ENCODE results near the gene SIKE1. TPM values are rescaled to one million over a fixed set of nuclear protein-coding genes. Genes with fewer than 3 reads are reported as not detected.

SIKE1 gene
- total RNA-seq (2022; extraction: Qiagen RNA extraction; ENCODE audit: low read depth) = 10.3 to 21.3 TPM (median 16.0 TPM) in 5 replicates

GRCh38 chr1:114780344-114781226, at the start of gene SIKE1:
Gene SIKE1, minus strand, starts transcription at chr1:114780685. Its CDS starts 78 bp downstream, at chr1:114780607.

GRCh38 chr1:114757455-114758255, 22.8 kb downstream of the SIKE1 start, which contains the start of gene CSDE1:
Gene CSDE1, minus strand, starts transcription at chr1:114757984. Its CDS starts 18,094 bp downstream, at chr1:114739890.

Other genes starting within 250 kb of the SIKE1 start
- gene BCAS2, start 199.1 kb downstream of the SIKE1 start, total RNA-seq (2022; extraction: Qiagen RNA extraction; ENCODE audit: low read depth) = 20.1 to 30.9 TPM (median 27.2 TPM) in 5 replicates
- 0.29 to 0.48 TPM (median 0.42 TPM) in 5 replicates for gene DENND2C, start 110.6 kb downstream of the SIKE1 start, total RNA-seq (2022; extraction: Qiagen RNA extraction; ENCODE audit: low read depth)
- not detected in 5 replicates for gene AMPD1, start 85.1 kb downstream of the SIKE1 start, total RNA-seq (2022; extraction: Qiagen RNA extraction; ENCODE audit: low read depth)
- gene NRAS, start 63.9 kb downstream of the SIKE1 start, total RNA-seq (2022; extraction: Qiagen RNA extraction; ENCODE audit: low read depth) = 15.2 to 36.0 TPM (median 28.4 TPM) in 5 replicates
- gene CSDE1, start 22.7 kb downstream of the SIKE1 start, total RNA-seq (2022; extraction: Qiagen RNA extraction; ENCODE audit: low read depth) = 118 to 170 TPM (median 135 TPM) in 5 replicates
- not detected in 5 replicates for gene SYCP1, start 74.2 kb upstream of the SIKE1 start, total RNA-seq (2022; extraction: Qiagen RNA extraction; ENCODE audit: low read depth)
- gene TSHB, start 249.1 kb upstream of the SIKE1 start, total RNA-seq (2022; extraction: Qiagen RNA extraction; ENCODE audit: low read depth) = not detected in 5 replicates

All from A549 treated with RU486 at 1 μM for 4 hours (cell line).